Esophagus squamous epithelium (tissue), 4 donors: ENCODE results near the gene UCP2.

Source experiments
- CTCF ChIP-seq, 6 experiments: fragments of 450-650 bp in 4 of 6; fragments of 200-600 bp in 2 of 6; sonication (generic) in 2 of 6; IDR thresholded peaks; one replicate each; pipeline ENCODE4 v1.5.1; 2016 to 2019; ENCODE audit warnings: antibody characterized with exemption in 6 of 6, mild to moderate bottlenecking in 4 of 6, moderate library complexity in 4 of 6
- POLR2A ChIP-seq, 4 donors: fragments of 450-650 bp; IDR thresholded peaks; one replicate each; pipeline ENCODE4 v1.6.1; 2017; ENCODE audit warnings: antibody characterized with exemption in 4 of 4, mild to moderate bottlenecking in 4 of 4, moderate library complexity in 3 of 4

GRCh38 chr11:73999581-74000306 is 17.1 kb upstream of the UCP2 start:
- TF ChIP-seq POLR2A (IDR thresholded peaks at IDR 0.05) (no peak), CTCF (IDR thresholded peaks at IDR 0.05) (no peak)
